ENCODE results near the gene PROZ. TPM values are rescaled to one million over a fixed set of nuclear protein-coding genes. Genes with fewer than 3 reads are reported as not detected.
A peak's percentile ranks its signal among the peaks of the same experiment; 100 is the strongest.

Gene PROZ
- total and polyA plus RNA-seq, 2 of the 13 experiments (the other 11 are each of a cell fraction or from before 2014, with no cell fraction given), result 5.6 to 22.5 TPM

DNA sequence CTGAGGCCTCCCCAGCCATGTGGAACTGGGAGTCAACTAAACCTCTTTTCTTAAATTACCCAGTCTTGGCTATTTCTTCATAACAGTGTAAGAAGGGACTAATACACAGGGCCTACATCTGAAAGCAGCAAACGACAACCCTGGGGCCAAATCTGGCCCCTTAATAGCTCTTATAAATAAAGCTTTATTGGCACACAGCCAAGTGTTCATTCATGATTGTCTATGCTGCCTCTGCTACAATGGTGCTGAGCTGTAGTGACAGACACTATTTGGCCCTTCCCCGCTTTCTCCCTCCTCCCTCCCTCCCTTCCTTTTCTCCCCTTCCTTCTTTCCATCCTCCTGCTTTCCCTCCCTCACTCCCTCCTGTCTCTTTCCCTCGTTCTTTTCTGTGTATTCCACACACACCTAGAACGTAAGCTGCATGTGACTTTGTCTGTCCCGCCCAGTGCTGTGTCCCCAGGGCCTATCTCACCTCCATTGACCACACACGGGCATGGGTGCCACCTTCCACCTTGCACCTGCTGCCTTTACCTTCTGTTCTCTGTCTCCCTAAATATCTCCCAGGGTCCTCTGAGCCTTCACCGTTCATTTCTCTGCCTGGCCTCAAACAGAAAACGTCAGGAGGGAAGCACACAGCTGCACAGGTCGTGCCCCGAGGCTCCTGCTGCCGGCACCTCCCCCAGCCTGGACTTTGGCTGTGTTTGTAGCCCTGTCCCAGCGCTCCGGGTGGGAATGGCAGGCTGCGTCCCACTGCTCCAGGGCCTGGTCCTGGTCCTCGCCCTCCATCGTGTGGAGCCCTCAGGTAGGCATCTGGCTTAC is at the start of gene PROZ (continued):
- TF ChIP-seq ZFYVE20 (CRISPR knock-in tag; IDR thresholded peaks at IDR 0.05; ENCODE audit: borderline replicate concordance, low read depth) (no peak), FOSL2 (CRISPR knock-in tag; IDR thresholded peaks at IDR 0.05) (peak; percentile 38; the same call in 1 of the 2 replicates), FOXJ3 (CRISPR knock-in tag; IDR thresholded peaks at IDR 0.05; ENCODE audit: borderline replicate concordance) (no peak), RFX5 (IDR thresholded peaks at IDR 0.05; ENCODE audit: low read depth, low read length) (no peak), HOXA7 (CRISPR knock-in tag; IDR thresholded peaks at IDR 0.05) (no peak), ZNF292 (CRISPR knock-in tag; IDR thresholded peaks at IDR 0.05; ENCODE audit: borderline replicate concordance, low read depth) (peak; percentile 93; the same call in 1 of the 2 replicates), NR2C2 (CRISPR knock-in tag; IDR thresholded peaks at IDR 0.05; ENCODE audit: borderline replicate concordance) (peak; percentile 64), NAIF1 (CRISPR knock-in tag; IDR thresholded peaks at IDR 0.05; ENCODE audit: borderline replicate concordance) (no peak), KLF6 (CRISPR knock-in tag; IDR thresholded peaks at IDR 0.05) (no peak), ZNF33A (CRISPR knock-in tag; IDR thresholded peaks at IDR 0.05; ENCODE audit: borderline replicate concordance) (no peak), HIVEP1 (CRISPR knock-in tag; IDR thresholded peaks at IDR 0.05) (peak; percentile 77), KDM4B (CRISPR knock-in tag; IDR thresholded peaks at IDR 0.05) (peak; percentile 75; the same call in 1 of the 2 replicates), DMAP1 (CRISPR knock-in tag; IDR thresholded peaks at IDR 0.05) (peak; percentile 81; the same call in 1 of the 2 replicates), SP140L (CRISPR knock-in tag; IDR thresholded peaks at IDR 0.05; ENCODE audit: borderline replicate concordance) (no peak), BCL6 (CRISPR knock-in tag; IDR thresholded peaks at IDR 0.05) (peak; percentile 50; the same call in 1 of the 2 replicates), MYC (CRISPR knock-in tag; IDR thresholded peaks at IDR 0.05; ENCODE audit: borderline replicate concordance) (peak; percentile 77; the same call in 1 of the 2 replicates), KDM2A (CRISPR knock-in tag; IDR thresholded peaks at IDR 0.05; ENCODE audit: borderline replicate concordance, low read depth) (peak; percentile 73), U2AF1 (optimal IDR thresholded peaks at IDR 0.05; ENCODE audit: low read depth, low read length) (no peak)
- TF ChIP-seq, protein P1, sequence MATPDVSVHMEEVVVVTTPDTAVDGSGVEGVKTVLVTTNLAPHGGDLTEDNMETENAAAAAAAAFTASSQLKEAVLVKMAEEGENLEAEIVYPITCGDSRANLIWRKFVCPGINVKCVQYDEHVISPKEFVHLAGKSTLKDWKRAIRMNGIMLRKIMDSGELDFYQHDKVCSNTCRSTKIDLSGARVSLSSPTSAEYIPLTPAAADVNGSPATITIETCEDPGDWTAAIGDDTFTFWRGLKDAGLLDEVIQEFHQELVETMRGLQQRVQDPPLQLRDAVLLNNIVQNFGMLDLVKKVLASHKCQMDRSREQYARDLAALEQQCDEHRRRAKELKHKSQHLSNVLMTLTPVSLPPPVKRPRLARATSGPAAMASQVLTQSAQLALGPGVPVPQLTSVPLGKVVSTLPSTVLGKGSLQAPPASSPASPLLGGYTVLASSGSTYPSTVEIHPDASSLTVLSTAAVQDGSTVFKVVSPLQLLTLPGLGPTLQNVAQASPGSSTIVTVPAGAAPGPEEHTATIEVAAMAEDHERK (CRISPR knock-in tag; IDR thresholded peaks at IDR 0.05; ENCODE audit: low read depth), result no peak
- TF ChIP-seq, protein P2, sequence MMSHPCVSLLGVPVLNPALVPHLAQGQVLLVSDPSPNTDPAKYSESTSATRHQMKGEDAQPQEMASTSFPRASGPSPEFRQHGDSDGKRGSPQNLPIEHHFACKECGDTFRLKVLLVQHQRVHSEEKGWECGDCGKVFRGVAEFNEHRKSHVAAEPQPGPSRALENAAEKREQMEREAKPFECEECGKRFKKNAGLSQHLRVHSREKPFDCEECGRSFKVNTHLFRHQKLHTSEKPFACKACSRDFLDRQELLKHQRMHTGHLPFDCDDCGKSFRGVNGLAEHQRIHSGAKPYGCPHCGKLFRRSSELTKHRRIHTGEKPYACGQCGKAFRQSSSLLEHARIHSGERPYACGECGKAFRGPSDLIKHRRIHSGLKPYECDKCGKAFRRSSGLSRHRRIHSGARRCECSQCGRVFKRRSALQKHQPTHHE (CRISPR knock-in tag; IDR thresholded peaks at IDR 0.05; ENCODE audit: borderline replicate concordance), result no peak
- TF ChIP-seq, protein P3, sequence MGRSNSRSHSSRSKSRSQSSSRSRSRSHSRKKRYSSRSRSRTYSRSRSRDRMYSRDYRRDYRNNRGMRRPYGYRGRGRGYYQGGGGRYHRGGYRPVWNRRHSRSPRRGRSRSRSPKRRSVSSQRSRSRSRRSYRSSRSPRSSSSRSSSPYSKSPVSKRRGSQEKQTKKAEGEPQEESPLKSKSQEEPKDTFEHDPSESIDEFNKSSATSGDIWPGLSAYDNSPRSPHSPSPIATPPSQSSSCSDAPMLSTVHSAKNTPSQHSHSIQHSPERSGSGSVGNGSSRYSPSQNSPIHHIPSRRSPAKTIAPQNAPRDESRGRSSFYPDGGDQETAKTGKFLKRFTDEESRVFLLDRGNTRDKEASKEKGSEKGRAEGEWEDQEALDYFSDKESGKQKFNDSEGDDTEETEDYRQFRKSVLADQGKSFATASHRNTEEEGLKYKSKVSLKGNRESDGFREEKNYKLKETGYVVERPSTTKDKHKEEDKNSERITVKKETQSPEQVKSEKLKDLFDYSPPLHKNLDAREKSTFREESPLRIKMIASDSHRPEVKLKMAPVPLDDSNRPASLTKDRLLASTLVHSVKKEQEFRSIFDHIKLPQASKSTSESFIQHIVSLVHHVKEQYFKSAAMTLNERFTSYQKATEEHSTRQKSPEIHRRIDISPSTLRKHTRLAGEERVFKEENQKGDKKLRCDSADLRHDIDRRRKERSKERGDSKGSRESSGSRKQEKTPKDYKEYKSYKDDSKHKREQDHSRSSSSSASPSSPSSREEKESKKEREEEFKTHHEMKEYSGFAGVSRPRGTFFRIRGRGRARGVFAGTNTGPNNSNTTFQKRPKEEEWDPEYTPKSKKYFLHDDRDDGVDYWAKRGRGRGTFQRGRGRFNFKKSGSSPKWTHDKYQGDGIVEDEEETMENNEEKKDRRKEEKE (IDR thresholded peaks at IDR 0.05), result no peak
- TF ChIP-seq, protein P4, sequence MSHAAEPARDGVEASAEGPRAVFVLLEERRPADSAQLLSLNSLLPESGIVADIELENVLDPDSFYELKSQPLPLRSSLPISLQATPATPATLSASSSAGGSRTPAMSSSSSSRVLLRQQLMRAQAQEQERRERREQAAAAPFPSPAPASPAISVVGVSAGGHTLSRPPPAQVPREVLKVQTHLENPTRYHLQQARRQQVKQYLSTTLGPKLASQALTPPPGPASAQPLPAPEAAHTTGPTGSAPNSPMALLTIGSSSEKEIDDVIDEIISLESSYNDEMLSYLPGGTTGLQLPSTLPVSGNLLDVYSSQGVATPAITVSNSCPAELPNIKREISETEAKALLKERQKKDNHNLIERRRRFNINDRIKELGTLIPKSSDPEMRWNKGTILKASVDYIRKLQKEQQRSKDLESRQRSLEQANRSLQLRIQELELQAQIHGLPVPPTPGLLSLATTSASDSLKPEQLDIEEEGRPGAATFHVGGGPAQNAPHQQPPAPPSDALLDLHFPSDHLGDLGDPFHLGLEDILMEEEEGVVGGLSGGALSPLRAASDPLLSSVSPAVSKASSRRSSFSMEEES (CRISPR knock-in tag; IDR thresholded peaks at IDR 0.05), result peak; percentile 81

All from HepG2 (cell line).